ENCODE data around the gene PLD5. TPM values are rescaled to one million over a fixed set of nuclear protein-coding genes. Genes with fewer than 3 reads are reported as not detected.

Gene PLD5
- total RNA-seq, 1 experiment from 2014 or later = not detected

GRCh38 chr1:242203262-242203661 lies 321.2 kb downstream of the PLD5 start:
- in situ Hi-C loops (cut with HindIII; ENCODE audit: low pct_unique_long_range_greater_than_20kb, low sequenced_read_pairs) = no loop called here

DNA sequence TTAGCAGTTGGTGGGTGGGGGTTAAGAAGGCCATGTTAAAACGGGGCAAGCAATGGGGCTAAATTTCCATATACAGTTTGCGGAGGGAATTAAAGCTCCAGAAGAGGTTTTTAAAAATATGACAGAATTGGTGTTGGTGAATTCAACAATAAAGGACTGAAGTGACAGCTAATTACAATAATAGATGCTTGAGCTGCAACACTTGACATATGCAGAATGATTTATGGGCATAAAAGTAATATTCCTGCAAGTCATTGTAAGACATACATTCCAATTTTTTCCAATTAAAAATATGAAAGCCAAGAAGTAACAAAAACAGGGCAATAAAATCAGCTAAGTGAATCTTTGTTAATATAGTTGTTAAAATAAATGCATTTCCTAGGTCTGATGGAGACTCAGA lies 323.4 kb downstream of the PLD5 start:
- CTCF ChIA-PET = no interaction called here
- H3K9me3 ChIP-seq (ENCODE audit: control insufficient read depth, insufficient read depth, low read depth, low read length) = no peaks in the 10 kb centered on the region
- no peak for DNase-seq (ENCODE audit: low read depth, low spot score)
- H3K27me3 ChIP-seq (ENCODE audit: control insufficient read depth, insufficient read depth, low read length) = no peaks in the 10 kb centered on the region
- ATAC-seq = no peak
- H3K4me1 ChIP-seq (ENCODE audit: control insufficient read depth, insufficient read depth, low read length) = peaks cover 4% of the 10 kb centered on the region; the same call in 1 of the 2 replicates
- intact Hi-C loops (cut with micrococcal nuclease; ENCODE audit: unreplicated experiment) (no loop called here), in situ Hi-C loops (cut with HindIII; ENCODE audit: low pct_unique_long_range_greater_than_20kb, low sequenced_read_pairs) (no loop called here)
- TF ChIP-seq REST (IDR thresholded peaks at IDR 0.05; ENCODE audit: insufficient read depth in 1 of 2, low read depth in 2 of 2, low read length in 1 of 2) = no peak
- TF ChIP-seq SIN3A (IDR thresholded peaks at IDR 0.05; ENCODE audit: borderline replicate concordance, insufficient read depth, low read depth, low read length) = no peak
- no peak for TF ChIP-seq TCF7L2 (IDR thresholded peaks at IDR 0.05; ENCODE audit: low read depth, low read length)
- no peak for TF ChIP-seq CTCF (IDR thresholded peaks at IDR 0.05)
- TF ChIP-seq POLR2AphosphoS5 (IDR thresholded peaks at IDR 0.05; ENCODE audit: low read depth, low read length) = no peak
- H3K36me3 ChIP-seq (ENCODE audit: control insufficient read depth, insufficient read depth, low read length) = no peaks in the 10 kb centered on the region
- POLR2A ChIA-PET = no interaction called here
- no peak overlapping the region for H3K27ac ChIP-seq (ENCODE audit: low read length)
- H3K4me3 ChIP-seq (ENCODE audit: low read depth in 2 of 2, low read length in 2 of 2) = no peak overlapping the region
- BruUV-seq (replicated peaks) = no TSS peak

More at GRCh38 chr1:242203262-242203661, 321.2 kb downstream of the PLD5 start:
- ChIA-PET CTCF (no interaction called here), POLR2A (no interaction called here)
- H3K9me3 ChIP-seq (ENCODE audit: control insufficient read depth, insufficient read depth, low read depth, low read length) = no peaks in the 10 kb centered on the region
- H3K27me3 ChIP-seq (ENCODE audit: control insufficient read depth, insufficient read depth, low read length) = no peaks in the 10 kb centered on the region
- DNase-seq (ENCODE audit: low read depth, low spot score) (no peak), ATAC-seq (no peak)
- intact Hi-C loops (cut with micrococcal nuclease; ENCODE audit: unreplicated experiment) = no loop called here
- peaks cover 4% of the 10 kb centered on the region; the same call in 1 of the 2 replicates for H3K4me1 ChIP-seq (ENCODE audit: control insufficient read depth, insufficient read depth, low read length)
- no peaks in the 10 kb centered on the region for H3K36me3 ChIP-seq (ENCODE audit: control insufficient read depth, insufficient read depth, low read length)
- TF ChIP-seq TCF7L2 (IDR thresholded peaks at IDR 0.05; ENCODE audit: low read depth, low read length) = no peak
- TF ChIP-seq CTCF (IDR thresholded peaks at IDR 0.05) = no peak
- TF ChIP-seq SIN3A (IDR thresholded peaks at IDR 0.05; ENCODE audit: borderline replicate concordance, insufficient read depth, low read depth, low read length) = no peak
- no peak for TF ChIP-seq POLR2AphosphoS5 (IDR thresholded peaks at IDR 0.05; ENCODE audit: low read depth, low read length)
- no peak for TF ChIP-seq REST (IDR thresholded peaks at IDR 0.05; ENCODE audit: insufficient read depth in 1 of 2, low read depth in 2 of 2, low read length in 1 of 2)
- H3K27ac ChIP-seq (ENCODE audit: low read length) = no peak overlapping the region; the same call in 1 of the 2 replicates
- no TSS peak for BruUV-seq (replicated peaks)
- H3K4me3 ChIP-seq (ENCODE audit: low read depth in 2 of 2, low read length in 2 of 2) = no peak overlapping the region

Measured in Panc1 (cell line).